HepG2 (cell line): ENCODE measurements around the gene CD34. TPM values are rescaled to one million over a fixed set of nuclear protein-coding genes. Genes with fewer than 3 reads are reported as not detected.

ENCODE experiments used
- ATAC-seq: fragments of 200-7000 bp; cut with Tn5 transposase; 3 replicates; pipeline ENCODE4 v1.9.1; 2020; ENCODE audit warnings: mild to moderate bottlenecking, moderate library complexity
- BruUV-seq: library from RNA; stranded (reverse); fragments of 400-500 nt; replicated peaks from 2 replicates; lab custom pipeline; 2021; lab: Mats Ljungman, UMichigan
- CTCF ChIA-PET: fragments of 300-600 bp; formaldehyde crosslinking; extraction: SDS; loops from one replicate; lab custom pipeline; 2021; ENCODE audit warnings: low total read pairs, inconsistent platforms, low intra/inter-chr PET ratio; lab: Yijun Ruan, JAX
- POLR2A ChIA-PET: fragments of 350-600 bp; sonication (Branson Sonifier 250); formaldehyde crosslinking; loops from one replicate; lab custom pipeline; 2020; ENCODE audit warnings: antibody characterized with exemption, inconsistent platforms; lab: Yijun Ruan, JAX
- DNase-seq: peaks from one replicate; pipeline ENCODE4 v3.0.0-alpha.2; 2015; ENCODE audit warnings: low spot score
- FAIRE-seq: peaks from 3 replicates; lab custom pipeline; 2011; peaks lifted over from hg19 to GRCh38; lab: Jason Lieb, UNC
- H2AFZ ChIP-seq: one replicate; pipeline ENCODE4 v1.6.1; 2011; ENCODE audit warnings: low read length, inconsistent platforms
- H3K27ac ChIP-seq: fragments of 300-600 bp; 3 replicates; pipeline ENCODE4 v1.8.0; 2011; ENCODE audit warnings: mixed run types, mild to moderate bottlenecking, mixed read lengths, low read length, inconsistent platforms; ENCODE audit not compliant: insufficient read depth; ENCODE audit errors: extremely low read length
- H3K27me3 ChIP-seq, 2 experiments: fragments of 200-600 bp in 1 of 2; 2 replicates in 1 of 2; 3 replicates in 1 of 2; pipeline versions ENCODE4 v1.6.0 to v1.8.0; 2011; ENCODE audit warnings: low read length in 2 of 2, mild to moderate bottlenecking in 2 of 2, moderate library complexity in 2 of 2, inconsistent platforms in 1 of 2; ENCODE audit not compliant: insufficient read depth in 2 of 2, control insufficient read depth in 1 of 2
- H3K36me3 ChIP-seq, 2 experiments: fragments of 200-600 bp in 1 of 2; replicated peaks in 1 of 2; 2 replicates in 1 of 2; 3 replicates in 1 of 2; pipeline versions ENCODE4 v1.5.1 to v1.8.0; 2011; ENCODE audit warnings: low read length in 2 of 2, inconsistent platforms in 1 of 2; ENCODE audit not compliant: insufficient read depth in 2 of 2, control insufficient read depth in 1 of 2
- H3K4me1 ChIP-seq: 2 replicates; pipeline ENCODE4 v1.5.1; 2012; ENCODE audit warnings: low read length, inconsistent platforms; ENCODE audit not compliant: insufficient read depth
- H3K4me2 ChIP-seq: 2 replicates; pipeline ENCODE4 v1.6.0; 2011; ENCODE audit warnings: low read depth, low read length, inconsistent platforms
- H3K4me3 ChIP-seq, 3 experiments: fragments of 200-600 bp in 1 of 3; sonication (generic), shearing (Covaris generic) in 1 of 3; replicated peaks in 1 of 3; 2 replicates each; pipeline ENCODE4 v1.5.1; 2011 to 2016; ENCODE audit warnings: low read length in 3 of 3, inconsistent platforms in 2 of 3, low read depth in 2 of 3, mild to moderate bottlenecking in 2 of 3, control low read depth in 1 of 3, mixed read lengths in 1 of 3; ENCODE audit not compliant: insufficient read depth in 1 of 3
- H3K79me2 ChIP-seq: one replicate; pipeline ENCODE4 v1.6.1; 2011; ENCODE audit warnings: low read length, inconsistent platforms; ENCODE audit not compliant: insufficient read depth
- H3K9ac ChIP-seq: 2 replicates; pipeline ENCODE4 v1.6.0; 2011; ENCODE audit warnings: mild to moderate bottlenecking, low read depth, low read length, inconsistent platforms; ENCODE audit not compliant: insufficient read depth
- H3K9me3 ChIP-seq: 2 replicates; pipeline ENCODE4 v1.5.1; 2012; ENCODE audit warnings: mild to moderate bottlenecking, low read length
- H4K20me1 ChIP-seq: 2 replicates; pipeline ENCODE4 v1.6.0; 2011; ENCODE audit warnings: inconsistent platforms, mild to moderate bottlenecking, low read length, moderate library complexity; ENCODE audit not compliant: insufficient read depth
- AHR ChIP-seq: IDR thresholded peaks from 2 replicates; pipeline ENCODE4 v1.6.1; 2018; ENCODE audit warnings: missing genetic modification reagents, missing compliant biosample characterization
- CEBPB ChIP-seq: IDR thresholded peaks from 2 replicates; pipeline ENCODE4 v1.6.1; 2011; ENCODE audit warnings: low read depth, low read length, improper control_type of control experiment, borderline replicate concordance
- GTF2F1 ChIP-seq: fragments of 150-350 bp; IDR thresholded peaks from 2 replicates; pipeline ENCODE4 v1.6.1; 2014; ENCODE audit warnings: low read length
- ISX ChIP-seq: sonication (generic); formaldehyde crosslinking; conservative IDR thresholded peaks from 2 replicates; pipeline ENCODE4 v1.5.0; 2020; ENCODE audit warnings: missing genetic modification reagents
- NCOA1 ChIP-seq: sonication (generic); formaldehyde crosslinking; IDR thresholded peaks from 2 replicates; pipeline ENCODE4 v1.9.0; 2021; ENCODE audit warnings: missing genetic modification reagents
- PLRG1 ChIP-seq: fragments of 450-650 bp; conservative IDR thresholded peaks from 2 replicates; pipeline ENCODE4 v1.6.1; 2016
- SMARCE1 ChIP-seq: fragments of 450-650 bp; IDR thresholded peaks from 2 replicates; pipeline ENCODE4 v1.6.1; 2017; ENCODE audit warnings: borderline replicate concordance
- TGIF2 ChIP-seq: IDR thresholded peaks from 2 replicates; pipeline ENCODE4 v1.6.1; 2016; ENCODE audit warnings: control low read depth, missing compliant biosample characterization
- ZFP36L2 ChIP-seq: sonication (generic); formaldehyde crosslinking; IDR thresholded peaks from 2 replicates; pipeline ENCODE4 v1.4.0; 2020; ENCODE audit warnings: missing genetic modification reagents
- ZNF230 ChIP-seq: sonication (generic); formaldehyde crosslinking; IDR thresholded peaks from 2 replicates; pipeline ENCODE4 v1.4.0; 2020; ENCODE audit warnings: mild to moderate bottlenecking, missing genetic modification reagents
- ZNF619 ChIP-seq: sonication (generic); formaldehyde crosslinking; IDR thresholded peaks from 2 replicates; pipeline ENCODE4 v1.4.0; 2020; ENCODE audit warnings: mild to moderate bottlenecking, missing genetic modification reagents
- WGBS: methylation state at CpG from one replicate; pipeline ENCODE4 v1.1.6; 2017; ENCODE audit warnings: low lambda C conversion rate; 5-methylcytosine and 5-hydroxymethylcytosine counted together
- in situ Hi-C: cut with HindIII; loops from 2 replicates; pipeline ENCODE4 v1.10.0; 2017; ENCODE audit warnings: low pct_unique_long_range_greater_than_20kb; ENCODE audit not compliant: extremely low pct_ligation_motif_present
- intact Hi-C: fragments of 100-400 bp; cut with micrococcal nuclease; formaldehyde crosslinking; loops from one replicate; pipeline ENCODE4 v1.10.0; 2022; ENCODE audit not compliant: unreplicated experiment
- polyA plus RNA-seq, 8 experiments: library from polyadenylated mRNA; depleted of rRNA in 3 of 8; stranded (reverse) in 7 of 8; unstranded in 1 of 8; fragments of >200 nt; fragmentation: Illumina TruSeq in 4 of 8; extraction: Trizol in 4 of 8; gene quantifications; 2 replicates each; pipeline versions ENCODE4 v1.2.1 to v1.2.3, GENCODE V29; 2011 to 2016; ENCODE audit warnings: low read depth in 4 of 8, missing spikeins in 1 of 8, mixed read lengths in 1 of 8; ENCODE audit not compliant: insufficient read depth in 1 of 8
- total RNA-seq, 5 experiments: library from RNA; depleted of rRNA; stranded (reverse); fragments of >200 nt; fragmentation: Illumina TruSeq; extraction: Trizol; gene quantifications; 2 replicates each; pipeline ENCODE4 v1.2.3, GENCODE V29; 2016; ENCODE audit warnings: low read depth in 1 of 5
- TF ChIP-seq, protein P1 (sequence below): IDR thresholded peaks from 2 replicates; pipeline ENCODE4 v1.6.1; 2012; ENCODE audit warnings: low read length, improper control_type of control experiment
- TF ChIP-seq, protein P2 (sequence below): sonication (generic); formaldehyde crosslinking; IDR thresholded peaks from 2 replicates; pipeline ENCODE4 v1.9.0; 2022; ENCODE audit warnings: low read depth, missing genetic modification reagents
- TF ChIP-seq, protein P3 (sequence below): sonication (generic); formaldehyde crosslinking; IDR thresholded peaks from 2 replicates; pipeline ENCODE4 v1.4.0; 2020; ENCODE audit warnings: mild to moderate bottlenecking, missing genetic modification reagents, borderline replicate concordance
- TF ChIP-seq, protein P4 (sequence below): sonication (generic); formaldehyde crosslinking; IDR thresholded peaks from 2 replicates; pipeline ENCODE4 v1.8.0; 2022; ENCODE audit warnings: mild to moderate bottlenecking, missing genetic modification reagents, moderate library complexity

The CD34 gene
- total and polyA plus RNA-seq, 2 of the 13 experiments (the other 11 are each of a cell fraction or from before 2014, with no cell fraction given): not detected

DNA sequence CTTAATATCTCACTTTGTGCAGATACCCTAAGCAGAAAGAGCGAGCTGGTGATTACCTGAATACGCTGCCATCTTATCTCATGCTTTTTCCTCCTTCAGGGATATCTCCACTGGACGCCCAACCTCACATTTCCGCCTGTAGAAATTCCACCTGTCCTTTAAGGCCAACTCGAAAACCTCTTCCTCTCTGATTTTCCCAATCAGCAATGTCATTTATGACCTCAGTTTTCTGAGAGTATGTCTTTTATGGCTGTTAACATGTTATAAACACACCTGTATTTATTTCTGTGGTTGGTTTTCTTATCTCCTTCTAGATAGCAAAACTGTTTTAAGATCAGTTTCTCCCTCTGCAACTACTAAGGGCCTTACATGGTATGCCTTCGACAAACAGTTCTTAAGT is 41.1 kb downstream of the CD34 start:
- WGBS: 80% methylated on average over 6 of the region's 6 CpGs
- no peak overlapping the region for H3K9ac ChIP-seq
- TF ChIP-seq ZNF230 (CRISPR knock-in tag) (no peak), ZFP36L2 (CRISPR knock-in tag) (no peak), TGIF2 (CRISPR knock-in tag) (no peak), ISX (CRISPR knock-in tag) (no peak), PLRG1 (no peak), CEBPB (no peak), GTF2F1 (no peak), SMARCE1 (no peak), NCOA1 (CRISPR knock-in tag) (no peak), AHR (CRISPR knock-in tag) (no peak), ZNF619 (no peak)
- TF ChIP-seq, protein P1, sequence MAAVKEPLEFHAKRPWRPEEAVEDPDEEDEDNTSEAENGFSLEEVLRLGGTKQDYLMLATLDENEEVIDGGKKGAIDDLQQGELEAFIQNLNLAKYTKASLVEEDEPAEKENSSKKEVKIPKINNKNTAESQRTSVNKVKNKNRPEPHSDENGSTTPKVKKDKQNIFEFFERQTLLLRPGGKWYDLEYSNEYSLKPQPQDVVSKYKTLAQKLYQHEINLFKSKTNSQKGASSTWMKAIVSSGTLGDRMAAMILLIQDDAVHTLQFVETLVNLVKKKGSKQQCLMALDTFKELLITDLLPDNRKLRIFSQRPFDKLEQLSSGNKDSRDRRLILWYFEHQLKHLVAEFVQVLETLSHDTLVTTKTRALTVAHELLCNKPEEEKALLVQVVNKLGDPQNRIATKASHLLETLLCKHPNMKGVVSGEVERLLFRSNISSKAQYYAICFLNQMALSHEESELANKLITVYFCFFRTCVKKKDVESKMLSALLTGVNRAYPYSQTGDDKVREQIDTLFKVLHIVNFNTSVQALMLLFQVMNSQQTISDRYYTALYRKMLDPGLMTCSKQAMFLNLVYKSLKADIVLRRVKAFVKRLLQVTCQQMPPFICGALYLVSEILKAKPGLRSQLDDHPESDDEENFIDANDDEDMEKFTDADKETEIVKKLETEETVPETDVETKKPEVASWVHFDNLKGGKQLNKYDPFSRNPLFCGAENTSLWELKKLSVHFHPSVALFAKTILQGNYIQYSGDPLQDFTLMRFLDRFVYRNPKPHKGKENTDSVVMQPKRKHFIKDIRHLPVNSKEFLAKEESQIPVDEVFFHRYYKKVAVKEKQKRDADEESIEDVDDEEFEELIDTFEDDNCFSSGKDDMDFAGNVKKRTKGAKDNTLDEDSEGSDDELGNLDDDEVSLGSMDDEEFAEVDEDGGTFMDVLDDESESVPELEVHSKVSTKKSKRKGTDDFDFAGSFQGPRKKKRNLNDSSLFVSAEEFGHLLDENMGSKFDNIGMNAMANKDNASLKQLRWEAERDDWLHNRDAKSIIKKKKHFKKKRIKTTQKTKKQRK: no peak
- TF ChIP-seq, protein P2, sequence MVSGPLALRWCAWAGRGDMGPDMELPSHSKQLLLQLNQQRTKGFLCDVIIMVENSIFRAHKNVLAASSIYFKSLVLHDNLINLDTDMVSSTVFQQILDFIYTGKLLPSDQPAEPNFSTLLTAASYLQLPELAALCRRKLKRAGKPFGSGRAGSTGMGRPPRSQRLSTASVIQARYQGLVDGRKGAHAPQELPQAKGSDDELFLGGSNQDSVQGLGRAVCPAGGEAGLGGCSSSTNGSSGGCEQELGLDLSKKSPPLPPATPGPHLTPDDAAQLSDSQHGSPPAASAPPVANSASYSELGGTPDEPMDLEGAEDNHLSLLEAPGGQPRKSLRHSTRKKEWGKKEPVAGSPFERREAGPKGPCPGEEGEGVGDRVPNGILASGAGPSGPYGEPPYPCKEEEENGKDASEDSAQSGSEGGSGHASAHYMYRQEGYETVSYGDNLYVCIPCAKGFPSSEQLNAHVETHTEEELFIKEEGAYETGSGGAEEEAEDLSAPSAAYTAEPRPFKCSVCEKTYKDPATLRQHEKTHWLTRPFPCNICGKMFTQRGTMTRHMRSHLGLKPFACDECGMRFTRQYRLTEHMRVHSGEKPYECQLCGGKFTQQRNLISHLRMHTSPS (CRISPR knock-in tag): no peak
- TF ChIP-seq, protein P3, sequence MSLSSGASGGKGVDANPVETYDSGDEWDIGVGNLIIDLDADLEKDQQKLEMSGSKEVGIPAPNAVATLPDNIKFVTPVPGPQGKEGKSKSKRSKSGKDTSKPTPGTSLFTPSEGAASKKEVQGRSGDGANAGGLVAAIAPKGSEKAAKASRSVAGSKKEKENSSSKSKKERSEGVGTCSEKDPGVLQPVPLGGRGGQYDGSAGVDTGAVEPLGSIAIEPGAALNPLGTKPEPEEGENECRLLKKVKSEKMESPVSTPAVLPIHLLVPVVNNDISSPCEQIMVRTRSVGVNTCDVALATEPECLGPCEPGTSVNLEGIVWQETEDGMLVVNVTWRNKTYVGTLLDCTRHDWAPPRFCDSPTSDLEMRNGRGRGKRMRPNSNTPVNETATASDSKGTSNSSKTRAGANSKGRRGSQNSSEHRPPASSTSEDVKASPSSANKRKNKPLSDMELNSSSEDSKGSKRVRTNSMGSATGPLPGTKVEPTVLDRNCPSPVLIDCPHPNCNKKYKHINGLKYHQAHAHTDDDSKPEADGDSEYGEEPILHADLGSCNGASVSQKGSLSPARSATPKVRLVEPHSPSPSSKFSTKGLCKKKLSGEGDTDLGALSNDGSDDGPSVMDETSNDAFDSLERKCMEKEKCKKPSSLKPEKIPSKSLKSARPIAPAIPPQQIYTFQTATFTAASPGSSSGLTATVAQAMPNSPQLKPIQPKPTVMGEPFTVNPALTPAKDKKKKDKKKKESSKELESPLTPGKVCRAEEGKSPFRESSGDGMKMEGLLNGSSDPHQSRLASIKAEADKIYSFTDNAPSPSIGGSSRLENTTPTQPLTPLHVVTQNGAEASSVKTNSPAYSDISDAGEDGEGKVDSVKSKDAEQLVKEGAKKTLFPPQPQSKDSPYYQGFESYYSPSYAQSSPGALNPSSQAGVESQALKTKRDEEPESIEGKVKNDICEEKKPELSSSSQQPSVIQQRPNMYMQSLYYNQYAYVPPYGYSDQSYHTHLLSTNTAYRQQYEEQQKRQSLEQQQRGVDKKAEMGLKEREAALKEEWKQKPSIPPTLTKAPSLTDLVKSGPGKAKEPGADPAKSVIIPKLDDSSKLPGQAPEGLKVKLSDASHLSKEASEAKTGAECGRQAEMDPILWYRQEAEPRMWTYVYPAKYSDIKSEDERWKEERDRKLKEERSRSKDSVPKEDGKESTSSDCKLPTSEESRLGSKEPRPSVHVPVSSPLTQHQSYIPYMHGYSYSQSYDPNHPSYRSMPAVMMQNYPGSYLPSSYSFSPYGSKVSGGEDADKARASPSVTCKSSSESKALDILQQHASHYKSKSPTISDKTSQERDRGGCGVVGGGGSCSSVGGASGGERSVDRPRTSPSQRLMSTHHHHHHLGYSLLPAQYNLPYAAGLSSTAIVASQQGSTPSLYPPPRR (CRISPR knock-in tag): no peak
- TF ChIP-seq, protein P4, sequence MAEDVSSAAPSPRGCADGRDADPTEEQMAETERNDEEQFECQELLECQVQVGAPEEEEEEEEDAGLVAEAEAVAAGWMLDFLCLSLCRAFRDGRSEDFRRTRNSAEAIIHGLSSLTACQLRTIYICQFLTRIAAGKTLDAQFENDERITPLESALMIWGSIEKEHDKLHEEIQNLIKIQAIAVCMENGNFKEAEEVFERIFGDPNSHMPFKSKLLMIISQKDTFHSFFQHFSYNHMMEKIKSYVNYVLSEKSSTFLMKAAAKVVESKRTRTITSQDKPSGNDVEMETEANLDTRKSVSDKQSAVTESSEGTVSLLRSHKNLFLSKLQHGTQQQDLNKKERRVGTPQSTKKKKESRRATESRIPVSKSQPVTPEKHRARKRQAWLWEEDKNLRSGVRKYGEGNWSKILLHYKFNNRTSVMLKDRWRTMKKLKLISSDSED (CRISPR knock-in tag): no peak

More for the DNA sequence above, 41.1 kb downstream of the CD34 start:
- no peak for FAIRE-seq
- CTCF ChIA-PET: interaction anchor here (1.9 kb wide), 1 partner anchor 41 kb away, joined by 26 read pairs; no protein-coding TSS in a partner anchor
- ATAC-seq: no peak
- Histone ChIP-seq H2AFZ (peak overlapping the region; percentile 66), H3K4me1 (peaks cover 37% of the 10 kb centered on the region), H3K36me3 (no peaks in the 10 kb centered on the region), H4K20me1 (no peaks in the 10 kb centered on the region), H3K27me3 (peaks cover 0 to 17% of the 10 kb centered on the region in 2 experiments; a peak in 2 of 5 replicates), H3K4me2 (peak overlapping the region; percentile 93; the same call in 1 of the 2 replicates), H3K4me3 (no peak overlapping the region), H3K27ac (no peak overlapping the region), H3K79me2 (no peaks in the 10 kb centered on the region), H3K9me3 (no peaks in the 10 kb centered on the region)
- no peak for DNase-seq
- in situ Hi-C loops (loop anchor here (5.0 kb wide), 1 partner anchor 43 kb away; no protein-coding TSS in a partner anchor), intact Hi-C loops (loop anchor here (1.0 to 2.0 kb wide), 2 partner anchors 21 to 42 kb away; no protein-coding TSS in a partner anchor)
- POLR2A ChIA-PET: no interaction called here
- BruUV-seq: no TSS peak
